ENCODE data around the gene NEK6. TPM values are rescaled to one million over a fixed set of nuclear protein-coding genes. Genes with fewer than 3 reads are reported as not detected.

The NEK6 gene
- total RNA-seq, 2 donors from 2014 or later: 6.8 to 7.6 TPM

DNA sequence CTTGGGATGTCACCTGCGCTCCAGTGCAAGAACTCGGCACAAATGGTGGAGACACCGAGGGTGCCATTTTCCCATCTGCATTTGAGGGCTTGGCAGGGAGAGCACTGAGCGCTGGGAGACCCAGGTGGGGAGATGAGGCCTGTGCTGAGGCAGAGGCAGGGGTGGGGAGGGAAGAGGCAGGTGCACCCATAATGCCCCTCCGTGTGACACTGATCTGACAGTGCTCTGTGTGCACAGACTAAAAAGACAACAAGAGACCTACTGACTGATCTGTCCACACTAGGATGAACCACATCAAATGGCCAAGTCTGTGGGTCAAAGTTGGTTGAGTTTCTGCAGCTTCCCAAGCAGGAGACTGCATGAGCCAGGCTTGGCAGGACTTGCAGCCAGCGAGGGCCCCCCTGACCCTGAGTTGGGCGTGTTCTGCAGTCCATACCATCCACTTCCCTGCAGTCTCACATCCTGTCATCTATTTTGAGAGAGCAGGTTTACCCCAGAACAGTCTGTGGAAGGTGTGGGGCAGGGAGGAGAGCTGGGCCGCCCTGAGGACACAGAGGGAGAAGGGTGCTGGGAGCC lies 41.9 kb downstream of the NEK6 start:
- no peaks in the 10 kb centered on the region for H3K36me3 Mint-ChIP-seq (ENCODE audit: low read depth)
- no peak for ATAC-seq (replicated peaks)
- H3K4me3 Mint-ChIP-seq: no peak overlapping the region
- no peaks in the 10 kb centered on the region for H3K9me3 Mint-ChIP-seq
- no peak overlapping the region for H3K27ac Mint-ChIP-seq
- peaks cover 2% of the 10 kb centered on the region for H3K4me1 Mint-ChIP-seq
- H3K27me3 Mint-ChIP-seq: no peaks in the 10 kb centered on the region

DNA sequence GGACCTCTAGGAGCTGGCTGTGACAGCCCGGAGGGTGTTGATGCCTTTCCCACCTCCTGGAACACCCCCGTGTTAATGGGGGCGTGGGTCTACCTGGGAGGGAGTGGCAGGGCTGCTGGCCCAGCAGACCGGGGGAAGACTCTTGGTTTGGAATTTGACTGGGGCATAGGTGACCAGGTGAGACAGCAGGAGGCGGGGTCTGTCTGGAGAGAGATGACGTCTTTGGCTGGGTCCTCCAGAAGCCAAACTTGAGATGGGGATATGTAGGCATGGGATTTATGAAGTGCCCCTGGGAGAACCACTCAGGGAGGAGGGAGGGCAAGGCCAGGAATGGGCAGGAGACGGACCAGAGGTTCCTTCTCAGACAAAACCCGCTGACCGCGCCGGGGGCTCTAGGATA lies 42.6 kb downstream of the NEK6 start:
- Mint-ChIP-seq H3K27me3 (no peaks in the 10 kb centered on the region), H3K4me1 (no peaks in the 10 kb centered on the region), H3K36me3 (ENCODE audit: low read depth) (no peaks in the 10 kb centered on the region), H3K4me3 (no peak overlapping the region), H3K27ac (no peak overlapping the region), H3K9me3 (no peaks in the 10 kb centered on the region)
- ATAC-seq (replicated peaks): no peak

DNA sequence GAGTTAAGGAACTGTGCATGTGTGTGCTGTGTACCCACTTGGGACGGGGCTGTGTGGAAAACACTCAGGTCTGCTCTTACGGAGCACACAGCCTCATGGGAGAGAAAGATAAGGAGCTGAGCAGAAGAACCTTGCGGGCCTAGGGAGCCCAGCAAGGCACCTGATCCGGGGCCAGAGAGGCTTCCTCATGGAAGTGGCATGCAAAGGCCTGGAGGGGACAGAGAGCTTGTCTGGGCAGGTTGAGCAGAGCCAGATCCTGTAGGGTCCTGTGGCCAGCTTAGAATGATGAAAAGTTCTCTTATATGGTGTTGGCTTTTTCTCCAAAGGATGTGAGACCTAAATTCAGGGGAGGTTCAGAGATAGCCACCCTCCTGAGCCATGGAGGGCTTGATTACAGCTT lies 45.2 kb downstream of the NEK6 start:
- Mint-ChIP-seq H3K27ac (no peak overlapping the region), H3K4me3 (no peak overlapping the region), H3K9me3 (no peaks in the 10 kb centered on the region), H3K4me1 (no peaks in the 10 kb centered on the region), H3K27me3 (no peaks in the 10 kb centered on the region), H3K36me3 (ENCODE audit: low read depth) (no peaks in the 10 kb centered on the region)
- no peak for ATAC-seq (replicated peaks)

DNA sequence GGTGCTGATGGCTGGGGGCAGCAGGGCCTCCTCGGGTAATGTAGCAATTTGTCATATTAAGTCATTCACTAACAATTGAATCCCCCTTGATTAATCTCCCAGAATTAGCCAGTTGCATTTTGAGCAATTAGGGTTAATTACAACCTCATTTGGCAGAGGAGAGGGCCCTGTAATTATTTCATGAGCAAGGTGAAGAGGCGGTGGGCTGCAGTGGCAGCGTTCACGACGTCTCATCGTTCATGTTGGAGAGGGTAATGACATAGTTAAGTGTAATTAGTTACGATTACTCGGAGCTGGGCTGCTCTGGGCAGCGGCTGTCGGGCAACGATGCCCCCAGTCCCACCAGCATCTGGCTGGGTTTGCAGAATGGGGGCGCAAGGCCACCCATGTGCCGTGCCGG lies 46.0 kb downstream of the NEK6 start:
- Mint-ChIP-seq H3K27ac (no peak overlapping the region), H3K27me3 (no peaks in the 10 kb centered on the region), H3K36me3 (ENCODE audit: low read depth) (no peaks in the 10 kb centered on the region), H3K4me3 (no peak overlapping the region), H3K4me1 (no peaks in the 10 kb centered on the region), H3K9me3 (no peaks in the 10 kb centered on the region)
- no peak for ATAC-seq (replicated peaks)

DNA sequence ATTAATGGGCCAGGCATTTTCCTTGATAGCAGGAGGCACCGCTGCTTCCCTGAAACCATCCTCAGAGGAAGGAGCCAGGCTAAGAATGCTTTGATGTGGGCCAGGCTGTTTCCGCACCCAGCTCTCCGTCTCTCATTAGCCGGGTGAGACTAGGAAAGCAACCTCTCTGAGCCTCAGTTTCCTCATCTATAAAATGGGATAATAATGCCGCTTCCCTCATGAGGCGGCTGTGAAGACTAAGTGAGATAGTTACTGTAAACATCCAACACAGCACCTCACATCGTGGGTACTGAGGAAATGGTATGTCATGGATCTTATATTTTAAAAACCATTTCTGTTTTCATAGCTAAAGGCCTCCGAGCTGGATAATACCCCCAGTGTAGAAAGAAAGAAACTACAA lies 46.5 kb downstream of the NEK6 start:
- Mint-ChIP-seq H3K36me3 (ENCODE audit: low read depth) (no peaks in the 10 kb centered on the region), H3K9me3 (no peaks in the 10 kb centered on the region), H3K4me1 (no peaks in the 10 kb centered on the region), H3K27me3 (no peaks in the 10 kb centered on the region), H3K27ac (no peak overlapping the region), H3K4me3 (no peak overlapping the region)
- ATAC-seq (replicated peaks): no peak

DNA sequence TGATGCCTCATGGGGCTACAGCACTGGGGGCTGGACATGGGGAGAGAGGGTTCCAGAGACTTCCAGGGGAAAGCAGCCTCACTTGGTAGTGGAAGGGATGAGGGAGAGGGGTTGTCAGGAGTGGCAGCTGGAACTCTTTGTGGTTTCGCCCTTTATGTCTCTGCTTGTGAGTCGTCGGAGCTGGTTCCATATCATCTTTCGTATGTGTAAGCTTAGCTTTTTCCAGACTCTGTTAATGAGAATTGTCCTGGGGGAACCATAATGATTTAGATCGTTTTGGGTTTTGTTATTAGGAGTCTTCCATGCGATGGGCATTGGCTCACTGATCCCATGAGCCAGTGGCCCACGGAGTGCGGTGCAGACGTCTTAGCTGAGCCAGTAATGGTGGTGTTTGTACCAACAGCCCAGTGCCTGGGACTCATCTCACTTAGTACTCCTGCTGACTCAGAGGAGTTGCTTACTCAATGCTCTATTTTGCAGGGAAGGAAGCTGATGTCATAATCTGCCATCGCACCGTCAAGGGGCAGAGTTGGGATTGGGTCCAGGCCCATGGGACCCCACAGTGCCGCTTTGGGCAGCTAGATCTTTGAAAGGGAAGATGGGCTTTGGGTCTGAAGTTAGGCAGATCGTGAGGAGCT lies 48.5 kb downstream of the NEK6 start:
- peak overlapping the region; percentile 43 for H3K27ac Mint-ChIP-seq

DNA sequence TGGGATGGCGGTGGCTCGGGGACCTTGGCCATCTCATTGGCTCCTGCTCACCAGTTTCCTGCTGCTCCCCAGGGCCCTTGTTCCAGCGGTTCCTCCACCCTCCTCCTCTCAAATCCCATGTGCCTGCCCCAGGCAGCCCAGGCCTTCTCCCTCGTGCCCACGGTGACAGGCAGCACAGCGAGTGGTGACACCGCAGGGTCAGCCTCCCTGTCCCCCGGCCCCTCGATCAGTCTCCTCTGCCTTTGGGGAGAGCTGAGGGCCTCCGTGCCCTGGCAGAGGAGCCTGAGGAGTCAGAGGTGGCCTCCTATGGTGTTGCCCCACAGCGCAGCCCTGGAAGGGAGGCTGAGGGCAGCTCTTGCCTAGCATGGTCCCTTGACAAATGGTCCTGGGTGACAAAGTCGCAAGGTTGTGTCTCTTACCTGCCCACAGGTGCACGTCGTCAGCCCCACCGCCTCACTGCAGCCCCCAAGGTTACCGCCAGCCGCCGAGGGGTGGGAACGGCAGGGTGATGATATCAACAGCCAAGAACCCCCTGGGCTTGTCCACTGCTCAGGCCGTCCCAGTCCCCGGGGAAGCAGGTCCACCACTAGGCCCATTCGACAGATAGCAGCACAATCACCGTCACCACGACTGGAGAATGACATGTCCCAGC lies 49.8 kb downstream of the NEK6 start:
- H3K4me3 Mint-ChIP-seq: no peak overlapping the region
- no peaks in the 10 kb centered on the region for H3K36me3 Mint-ChIP-seq (ENCODE audit: low read depth)
- no peaks in the 10 kb centered on the region for H3K4me1 Mint-ChIP-seq
- no peak for ATAC-seq (replicated peaks)
- H3K9me3 Mint-ChIP-seq: no peaks in the 10 kb centered on the region
- no peaks in the 10 kb centered on the region for H3K27me3 Mint-ChIP-seq
- no peak overlapping the region for H3K27ac Mint-ChIP-seq

More for the DNA sequence above, 48.5 kb downstream of the NEK6 start:
- Mint-ChIP-seq H3K4me1 (no peaks in the 10 kb centered on the region), H3K27me3 (no peaks in the 10 kb centered on the region), H3K4me3 (no peak overlapping the region), H3K9me3 (no peaks in the 10 kb centered on the region), H3K36me3 (ENCODE audit: low read depth) (no peaks in the 10 kb centered on the region)
- ATAC-seq (replicated peaks): peak; percentile 67

DNA sequence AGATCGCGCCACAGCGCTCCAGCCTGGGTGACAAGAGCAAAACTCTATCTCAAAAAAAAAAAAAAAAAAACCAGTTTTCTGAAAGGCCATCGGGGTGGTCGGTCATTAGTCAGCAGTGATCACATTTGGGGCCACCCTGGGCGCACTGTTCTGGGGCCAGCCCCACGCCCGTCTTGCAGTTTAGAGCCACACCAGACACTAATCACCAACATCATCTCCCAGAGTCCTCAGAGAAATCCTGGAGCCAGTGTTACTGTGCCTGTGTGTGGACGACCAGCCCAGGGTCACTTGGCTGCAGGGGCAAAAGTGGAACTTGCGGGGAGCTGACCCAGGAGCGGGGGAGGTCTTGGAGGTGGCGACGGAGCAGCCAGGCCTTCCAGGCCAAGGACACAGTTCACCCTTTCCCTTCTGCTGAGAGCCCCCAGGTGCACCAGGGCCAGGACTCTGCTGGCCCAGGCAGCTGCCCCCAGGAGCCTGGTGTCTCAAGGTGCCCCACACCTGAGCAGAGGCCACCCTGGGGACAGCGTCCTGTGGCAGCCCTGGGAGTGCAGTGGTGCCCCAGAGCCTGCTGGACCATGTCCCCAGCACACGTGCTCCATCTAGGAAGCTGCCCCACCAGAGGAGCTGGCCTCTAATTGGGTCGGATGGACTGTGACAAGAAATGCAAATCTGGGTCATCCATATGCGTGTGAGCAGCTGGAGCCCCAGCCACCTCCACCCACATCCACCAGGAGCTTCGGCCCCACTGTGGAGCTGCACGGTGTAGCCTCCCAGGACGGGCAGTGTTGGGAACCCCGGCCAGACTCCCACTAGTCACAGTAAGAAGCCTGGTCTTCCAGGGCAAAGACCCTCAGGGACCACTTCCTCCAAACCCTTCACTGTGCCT lies 51.1 kb downstream of the NEK6 start:
- H3K36me3 Mint-ChIP-seq (ENCODE audit: low read depth): no peaks in the 10 kb centered on the region
- no peaks in the 10 kb centered on the region for H3K9me3 Mint-ChIP-seq
- H3K4me1 Mint-ChIP-seq: no peaks in the 10 kb centered on the region
- no peaks in the 10 kb centered on the region for H3K27me3 Mint-ChIP-seq
- no peak for ATAC-seq (replicated peaks)
- H3K4me3 Mint-ChIP-seq: no peak overlapping the region
- H3K27ac Mint-ChIP-seq: no peak overlapping the region

DNA sequence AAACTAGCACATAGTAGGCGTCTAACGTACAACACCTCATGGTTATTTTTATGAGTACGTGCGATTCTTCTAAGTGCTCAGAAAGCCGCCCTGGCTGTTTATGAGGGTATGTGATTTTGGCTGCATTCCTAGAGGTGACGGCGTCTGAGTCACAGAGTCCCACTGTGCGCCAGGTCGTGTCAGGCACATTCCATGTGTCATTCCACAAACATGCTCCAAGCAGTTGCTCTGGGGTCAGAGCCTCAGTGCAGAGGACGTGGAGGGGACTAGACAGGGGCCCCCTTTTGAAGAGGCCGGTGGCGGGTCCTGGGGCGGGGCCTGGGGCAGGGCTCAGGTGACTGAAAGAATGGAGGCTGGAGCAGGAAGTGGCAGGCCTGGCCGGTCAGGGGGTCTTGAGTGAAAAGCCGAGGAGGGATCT lies 51.9 kb downstream of the NEK6 start:
- H3K4me1 Mint-ChIP-seq: no peaks in the 10 kb centered on the region

DNA sequence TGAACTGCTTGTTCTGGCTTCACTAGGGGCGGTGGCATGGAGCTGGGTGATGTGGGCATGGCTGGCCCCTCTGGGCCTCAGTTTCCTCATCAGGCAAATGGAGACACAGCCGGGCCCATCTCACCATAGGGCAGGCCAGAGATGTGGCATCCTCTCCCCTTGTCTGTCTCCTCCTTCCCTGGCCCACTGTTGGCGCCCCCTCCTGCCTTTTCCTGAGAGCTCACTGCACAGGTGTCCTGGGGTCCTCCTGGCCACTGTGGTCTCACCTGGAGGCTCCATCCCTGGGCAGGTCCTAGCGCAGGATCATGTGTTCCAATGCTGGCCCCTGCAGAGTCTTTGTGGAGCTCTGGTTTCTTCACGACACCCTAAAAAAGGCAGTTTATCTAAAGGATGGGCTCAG lies 53.5 kb downstream of the NEK6 start:
- no peaks in the 10 kb centered on the region for H3K4me1 Mint-ChIP-seq
- no peaks in the 10 kb centered on the region for H3K9me3 Mint-ChIP-seq
- no peaks in the 10 kb centered on the region for H3K27me3 Mint-ChIP-seq
- peak overlapping the region; percentile 50 for H3K27ac Mint-ChIP-seq
- H3K4me3 Mint-ChIP-seq: no peak overlapping the region
- no peak for ATAC-seq (replicated peaks)
- no peaks in the 10 kb centered on the region for H3K36me3 Mint-ChIP-seq (ENCODE audit: low read depth)

More for the DNA sequence above, 51.9 kb downstream of the NEK6 start:
- no peaks in the 10 kb centered on the region for H3K36me3 Mint-ChIP-seq (ENCODE audit: low read depth)
- no peak for ATAC-seq (replicated peaks)
- no peaks in the 10 kb centered on the region for H3K27me3 Mint-ChIP-seq
- H3K9me3 Mint-ChIP-seq: no peaks in the 10 kb centered on the region
- H3K4me3 Mint-ChIP-seq: no peak overlapping the region
- no peak overlapping the region for H3K27ac Mint-ChIP-seq

DNA sequence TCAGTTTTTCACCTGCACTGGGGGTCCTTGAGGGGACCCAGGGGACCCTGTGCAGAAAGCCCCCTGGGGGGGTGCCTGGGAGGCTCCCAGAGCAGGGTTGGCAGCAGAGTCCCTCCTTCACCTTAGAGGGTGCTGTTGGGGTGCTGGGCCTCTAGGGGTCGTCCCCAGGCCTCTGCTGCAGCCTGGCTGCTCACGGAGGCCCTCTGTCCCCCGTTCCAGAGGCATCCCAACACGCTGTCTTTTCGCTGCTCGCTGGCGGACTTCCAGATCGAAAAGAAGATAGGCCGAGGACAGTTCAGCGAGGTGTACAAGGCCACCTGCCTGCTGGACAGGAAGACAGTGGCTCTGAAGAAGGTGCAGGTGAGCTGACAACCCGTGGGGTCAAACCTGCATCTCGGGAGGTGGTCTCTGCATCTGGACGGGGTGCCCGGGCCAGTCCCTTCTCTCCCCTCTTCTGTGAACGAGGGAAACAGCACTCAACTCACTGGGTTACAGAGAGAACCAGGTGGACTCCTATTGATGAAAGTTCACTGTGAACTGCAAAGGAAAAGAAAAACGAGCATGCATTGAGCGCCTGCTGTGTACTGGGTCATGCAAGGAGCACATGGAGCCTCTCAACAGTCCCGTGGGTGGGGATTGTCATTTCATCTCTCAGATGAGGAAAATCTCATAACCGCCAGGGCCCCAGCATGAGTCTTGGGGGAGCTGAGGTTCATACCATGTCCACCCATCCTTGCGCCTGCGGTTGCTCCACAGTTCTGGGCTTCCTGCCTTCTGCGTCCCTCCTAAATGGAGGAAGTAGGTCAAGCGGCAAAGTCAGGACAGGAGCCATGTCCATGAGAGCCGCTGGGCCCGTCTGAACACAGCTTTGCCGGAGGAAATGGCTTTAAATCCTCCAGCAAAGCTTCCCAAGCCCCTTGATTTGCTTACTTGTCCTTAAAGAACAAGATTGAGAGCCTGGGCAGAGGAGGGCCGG lies 54.8 kb downstream of the NEK6 start:
- no peak overlapping the region for H3K27ac Mint-ChIP-seq

DNA sequence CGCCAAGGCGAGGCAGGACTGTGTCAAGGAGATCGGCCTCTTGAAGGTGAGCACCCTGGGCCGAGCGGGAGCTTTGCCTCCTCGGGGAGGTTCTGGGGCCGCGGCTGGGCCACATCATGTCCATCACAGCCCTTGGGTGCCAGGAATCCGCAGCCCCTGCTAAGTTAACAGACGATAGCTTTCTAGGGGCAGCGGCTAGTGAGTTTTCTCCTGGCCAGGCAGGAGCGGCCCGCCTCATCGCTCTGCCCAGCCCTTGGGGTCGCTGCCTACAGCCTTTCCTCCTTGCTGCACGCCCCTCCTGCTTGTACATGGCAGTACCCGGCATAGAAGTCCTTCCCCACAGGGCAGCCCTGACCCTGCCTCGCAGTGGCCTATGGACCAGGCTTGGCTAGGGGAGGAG lies 56.2 kb downstream of the NEK6 start:
- Mint-ChIP-seq H3K36me3 (ENCODE audit: low read depth) (no peaks in the 10 kb centered on the region), H3K9me3 (no peaks in the 10 kb centered on the region), H3K4me1 (no peaks in the 10 kb centered on the region), H3K27me3 (no peaks in the 10 kb centered on the region), H3K4me3 (no peak overlapping the region), H3K27ac (no peak overlapping the region)
- no peak for ATAC-seq (replicated peaks)

More for the DNA sequence above, 54.8 kb downstream of the NEK6 start:
- H3K36me3 Mint-ChIP-seq (ENCODE audit: low read depth): no peaks in the 10 kb centered on the region
- no peaks in the 10 kb centered on the region for H3K4me1 Mint-ChIP-seq
- H3K4me3 Mint-ChIP-seq: no peak overlapping the region
- H3K9me3 Mint-ChIP-seq: no peaks in the 10 kb centered on the region
- H3K27me3 Mint-ChIP-seq: no peaks in the 10 kb centered on the region
- no peak for ATAC-seq (replicated peaks)

DNA sequence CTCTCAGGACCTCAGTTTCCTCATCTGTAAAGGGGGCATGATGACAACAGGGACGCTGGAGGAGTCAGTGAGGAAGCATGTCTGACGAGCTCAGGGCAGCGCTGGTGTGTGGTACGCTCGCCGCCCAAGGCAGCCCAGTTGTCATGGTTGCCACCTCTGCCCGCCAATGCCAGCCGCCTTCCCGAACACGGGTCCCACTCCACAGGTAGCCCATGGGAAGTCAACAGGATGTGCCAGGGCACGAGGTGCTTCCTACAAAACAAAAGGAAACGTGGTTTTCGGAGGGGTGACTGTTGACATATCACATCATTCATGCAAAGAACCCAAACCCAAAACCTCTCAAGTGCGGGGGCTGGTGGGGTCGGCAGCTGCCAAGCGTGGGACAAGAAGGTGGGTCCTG lies 58.1 kb downstream of the NEK6 start:
- no peaks in the 10 kb centered on the region for H3K4me1 Mint-ChIP-seq
- H3K27ac Mint-ChIP-seq: no peak overlapping the region
- no peak for ATAC-seq (replicated peaks)
- no peaks in the 10 kb centered on the region for H3K27me3 Mint-ChIP-seq
- H3K4me3 Mint-ChIP-seq: no peak overlapping the region
- no peaks in the 10 kb centered on the region for H3K9me3 Mint-ChIP-seq
- H3K36me3 Mint-ChIP-seq (ENCODE audit: low read depth): no peaks in the 10 kb centered on the region
